Measurements from ENCODE around the gene FAM20C.

GRCh38 chr7:164882-165660 is 27.3 kb upstream of the FAM20C start:
- TF ChIP-seq CTCF (conservative IDR thresholded peaks at IDR 0.05; ENCODE audit: low read depth, low read length) (no peak), EZH2 (IDR thresholded peaks at IDR 0.05; ENCODE audit: borderline replicate concordance, low read depth, low read length, poor library complexity, severe bottlenecking) (no peak)

Data from A673 (cell line).